Measurements from ENCODE around the gene CXorf66. TPM values are rescaled to one million over a fixed set of nuclear protein-coding genes. Genes with fewer than 3 reads are reported as not detected.
"Not testable (repeated sequence)": the region's sequence is repeated elsewhere in the genome, so short reads cannot be mapped to it uniquely, and the experiment has no call there.

CXorf66 gene
- total and polyA plus RNA-seq, 11 donors: not detected

DNA sequence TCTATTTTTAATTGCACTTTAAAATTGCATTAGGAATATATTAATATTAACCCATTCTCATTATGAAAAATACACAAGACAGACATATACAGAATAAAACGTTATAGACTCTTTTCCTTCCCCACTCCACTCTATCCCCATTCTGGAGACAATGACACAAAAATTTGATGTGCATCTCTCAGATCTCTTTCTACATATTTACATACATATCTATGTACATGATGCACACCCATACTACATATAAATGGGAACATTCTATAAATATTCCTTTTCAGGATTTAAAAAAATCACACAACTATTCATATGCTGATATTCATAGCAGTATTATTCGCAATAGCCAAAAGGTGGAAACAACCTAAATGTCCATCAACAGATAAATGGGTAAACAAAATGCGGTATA, 2.4 kb upstream of the CXorf66 start:
- TF ChIP-seq, protein P1, sequence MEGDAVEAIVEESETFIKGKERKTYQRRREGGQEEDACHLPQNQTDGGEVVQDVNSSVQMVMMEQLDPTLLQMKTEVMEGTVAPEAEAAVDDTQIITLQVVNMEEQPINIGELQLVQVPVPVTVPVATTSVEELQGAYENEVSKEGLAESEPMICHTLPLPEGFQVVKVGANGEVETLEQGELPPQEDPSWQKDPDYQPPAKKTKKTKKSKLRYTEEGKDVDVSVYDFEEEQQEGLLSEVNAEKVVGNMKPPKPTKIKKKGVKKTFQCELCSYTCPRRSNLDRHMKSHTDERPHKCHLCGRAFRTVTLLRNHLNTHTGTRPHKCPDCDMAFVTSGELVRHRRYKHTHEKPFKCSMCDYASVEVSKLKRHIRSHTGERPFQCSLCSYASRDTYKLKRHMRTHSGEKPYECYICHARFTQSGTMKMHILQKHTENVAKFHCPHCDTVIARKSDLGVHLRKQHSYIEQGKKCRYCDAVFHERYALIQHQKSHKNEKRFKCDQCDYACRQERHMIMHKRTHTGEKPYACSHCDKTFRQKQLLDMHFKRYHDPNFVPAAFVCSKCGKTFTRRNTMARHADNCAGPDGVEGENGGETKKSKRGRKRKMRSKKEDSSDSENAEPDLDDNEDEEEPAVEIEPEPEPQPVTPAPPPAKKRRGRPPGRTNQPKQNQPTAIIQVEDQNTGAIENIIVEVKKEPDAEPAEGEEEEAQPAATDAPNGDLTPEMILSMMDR (IDR thresholded peaks at IDR 0.05): peak in 1 of 12 donors; percentile 0
- no peak for TF ChIP-seq POLR2A (IDR thresholded peaks at IDR 0.05)
- no peaks in the 10 kb centered on the region for H3K9me3 ChIP-seq
- H3K4me1 ChIP-seq: no peaks in the 10 kb centered on the region
- intact Hi-C loops (cut with DNase I): no loop called here
- 62 to 84% (median 72%) methylated on average over 3 of the region's 3 CpGs for WGBS, 4 donors
- peaks cover 0 to 23% (median 0%) of the 10 kb centered on the region in 9 donors for H3K27me3 ChIP-seq
- DNase-seq (no peak), ATAC-seq (no peak)
- H3K36me3 ChIP-seq: no peaks in the 10 kb centered on the region
- H3K27ac ChIP-seq: no peak overlapping the region
- no peak overlapping the region for H3K4me3 ChIP-seq

DNA sequence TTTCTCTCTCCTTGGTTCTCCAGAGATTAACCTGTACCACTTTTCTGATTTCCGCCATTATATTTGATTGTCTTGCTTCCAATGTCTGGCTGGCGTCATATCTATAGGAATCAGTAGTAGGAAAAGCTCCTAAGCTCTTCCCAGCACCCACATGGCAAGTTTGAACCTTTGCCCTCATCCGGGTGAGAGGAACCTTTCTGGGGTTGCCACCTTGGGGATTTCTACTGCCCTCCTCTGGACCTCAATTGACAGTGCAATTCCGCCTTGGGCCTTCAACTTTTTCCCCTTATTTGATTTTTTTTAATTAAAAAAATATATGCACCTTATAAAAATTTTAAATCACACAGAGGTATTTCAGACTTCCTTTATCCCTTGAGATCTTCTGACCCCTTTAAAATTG, 2.0 kb upstream of the CXorf66 start:
- Histone ChIP-seq H3K27me3 (peaks cover 0 to 19% (median 0%) of the 10 kb centered on the region in 9 donors), H3K4me3 (no peak overlapping the region), H3K36me3 (no peaks in the 10 kb centered on the region), H3K9me3 (no peaks in the 10 kb centered on the region), H3K27ac (no peak overlapping the region), H3K4me1 (no peaks in the 10 kb centered on the region)
- no peak for DNase-seq
- TF ChIP-seq, protein P1 (IDR thresholded peaks at IDR 0.05): peak in 2 of 12 donors; percentile 8 to 9
- no peak for TF ChIP-seq POLR2A (IDR thresholded peaks at IDR 0.05)
- no peak for ATAC-seq
- intact Hi-C loops (cut with DNase I): no loop called here
- 56 to 74% (median 64%) methylated on average over 4 of the region's 4 CpGs for WGBS, 4 donors

DNA sequence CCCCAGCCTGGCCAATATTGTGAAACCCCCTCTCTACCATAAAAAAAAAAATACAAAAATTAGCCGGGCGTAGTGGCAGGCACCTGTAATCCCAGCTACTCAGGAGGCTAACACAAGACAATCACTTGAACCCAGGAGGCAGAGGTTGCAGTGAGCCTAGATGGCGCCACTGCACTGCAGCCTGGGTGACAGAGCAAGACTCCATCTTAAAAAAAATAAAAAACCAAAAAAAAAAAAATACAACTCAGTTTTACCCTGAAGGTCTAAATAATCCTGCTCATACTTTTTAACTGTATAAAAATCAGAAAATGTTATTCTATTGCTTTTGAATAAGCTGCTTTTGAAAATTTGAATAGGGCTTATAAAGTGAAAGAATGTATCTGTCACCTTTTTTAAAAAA, 838 bp upstream of the CXorf66 start:
- DNase-seq; H3K4me3 ChIP-seq; H3K36me3 ChIP-seq; H3K9me3 ChIP-seq; ATAC-seq; H3K4me1 ChIP-seq; H3K27ac ChIP-seq; intact Hi-C loops (cut with DNase I): not testable (repeated sequence)
- 47 to 67% (median 61%) methylated on average over 3 of the region's 3 CpGs for WGBS, 4 donors
- TF ChIP-seq, protein P1 (IDR thresholded peaks at IDR 0.05): peak in 2 of 12 donors; percentile 10 to 13
- H3K27me3 ChIP-seq: peaks cover 0 to 11% (median 0%) of the 10 kb centered on the region in 9 donors

DNA sequence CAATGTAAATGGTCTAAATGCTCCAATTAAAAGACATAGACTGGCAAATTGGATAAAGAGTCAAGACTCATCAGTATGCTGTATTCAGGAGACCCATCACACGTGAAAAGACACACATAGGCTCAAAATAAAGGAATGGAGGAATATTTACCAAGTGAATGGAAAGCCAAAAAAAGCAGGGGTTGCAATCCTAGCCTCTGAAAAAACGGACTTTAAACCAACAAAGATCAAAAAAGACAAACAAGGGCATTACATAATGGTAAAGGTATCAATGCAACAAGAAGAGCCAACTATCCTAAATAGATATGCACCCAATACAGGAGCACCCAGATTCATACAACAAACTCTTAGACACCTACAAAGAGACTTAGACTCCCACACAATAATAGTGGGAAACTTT, 4.2 kb downstream of the CXorf66 start:
- H3K27me3 ChIP-seq; H3K9me3 ChIP-seq; intact Hi-C loops (cut with DNase I); H3K4me3 ChIP-seq; H3K36me3 ChIP-seq; H3K27ac ChIP-seq; ATAC-seq; DNase-seq; H3K4me1 ChIP-seq: not testable (repeated sequence)
- WGBS, 4 donors: 23 to 56% (median 40%) methylated on average over 2 of the region's 2 CpGs

DNA sequence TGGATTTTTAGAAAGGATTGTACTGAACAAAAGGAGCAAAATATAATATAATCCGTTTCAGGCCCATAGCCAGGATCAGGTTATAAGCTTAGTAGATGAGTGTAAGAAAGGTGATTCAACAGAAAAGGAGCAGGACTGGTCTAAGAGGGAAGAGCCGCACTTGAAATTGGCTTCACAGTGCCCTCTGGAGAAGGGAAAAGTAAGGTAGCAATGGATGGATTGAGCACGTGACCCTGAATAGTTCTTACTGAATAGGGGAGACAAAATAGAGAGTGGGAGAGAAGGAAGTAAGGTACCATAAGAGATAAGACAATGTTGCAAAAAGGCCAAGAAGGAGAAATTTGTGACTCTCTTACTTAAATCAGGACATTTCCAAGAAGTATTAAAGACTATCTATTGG, 15.6 kb downstream of the CXorf66 start:
- 50 to 53% (median 50%) methylated on average over 3 of the region's 3 CpGs for WGBS, 4 donors
- H3K36me3 ChIP-seq: no peaks in the 10 kb centered on the region
- no peak for TF ChIP-seq POLR2A (IDR thresholded peaks at IDR 0.05)
- TF ChIP-seq, protein P1 (IDR thresholded peaks at IDR 0.05): no peak

More for the DNA sequence above, 15.6 kb downstream of the CXorf66 start:
- DNase-seq (no peak), ATAC-seq (no peak)
- no peaks in the 10 kb centered on the region for H3K9me3 ChIP-seq
- no peaks in the 10 kb centered on the region for H3K4me1 ChIP-seq
- H3K27me3 ChIP-seq: peaks cover 0 to 7% (median 0%) of the 10 kb centered on the region in 9 donors
- intact Hi-C loops (cut with DNase I): no loop called here
- no peak overlapping the region for H3K4me3 ChIP-seq
- no peak overlapping the region for H3K27ac ChIP-seq

All from heart left ventricle (tissue), 16 donors.